Chondrocyte (in vitro differentiated cells): ENCODE measurements around the gene CYP27B1. TPM values are rescaled to one million over a fixed set of nuclear protein-coding genes. Genes with fewer than 3 reads are reported as not detected.

Experiments used
- DNase-seq: peaks from one replicate; pipeline ENCODE4 v3.0.0; 2021; ENCODE audit warnings: mixed read lengths, low spot score
- H3K27ac Mint-ChIP-seq: one replicate; pipeline ENCODE4 v1.8.0; 2021; ENCODE audit warnings: mild to moderate bottlenecking, moderate library complexity, mixed read lengths; ENCODE audit not compliant: unreplicated experiment
- H3K27me3 Mint-ChIP-seq: 2 replicates; pipeline ENCODE4 v1.8.0; 2021; ENCODE audit warnings: low read depth, mixed read lengths
- H3K36me3 Mint-ChIP-seq: 2 replicates; pipeline ENCODE4 v1.8.0; 2021; ENCODE audit warnings: low read depth, mixed read lengths
- H3K4me1 Mint-ChIP-seq: 2 replicates; pipeline ENCODE4 v1.8.0; 2021; ENCODE audit warnings: low read depth, mild to moderate bottlenecking, mixed read lengths
- H3K4me3 Mint-ChIP-seq: one replicate; pipeline ENCODE4 v1.8.0; 2021; ENCODE audit warnings: mild to moderate bottlenecking, moderate library complexity, mixed read lengths; ENCODE audit not compliant: unreplicated experiment
- H3K9me3 Mint-ChIP-seq: 2 replicates; pipeline ENCODE4 v1.8.0; 2021; ENCODE audit warnings: low read depth, mixed read lengths
- CTCF ChIP-seq: fragments of 200-600 bp; sonication (generic); IDR thresholded peaks from 2 replicates; pipeline ENCODE4 v1.5.0; 2021; ENCODE audit warnings: antibody characterized with exemption, mild to moderate bottlenecking, moderate library complexity
- total RNA-seq: library from RNA; stranded (reverse); gene quantifications from 3 replicates; pipeline ENCODE4 v1.2.1, GENCODE V29; 2021

The CYP27B1 gene
- total RNA-seq, 1 donor from 2014 or later, result 3.2 TPM

- no peak for DNase-seq
- H3K27me3 Mint-ChIP-seq, result no peaks in the 10 kb centered on the region
- H3K9me3 Mint-ChIP-seq, result no peaks in the 10 kb centered on the region
- no peak for TF ChIP-seq CTCF
- H3K36me3 Mint-ChIP-seq, result peaks cover 13% of the 10 kb centered on the region
- peaks cover 16% of the 10 kb centered on the region for H3K4me1 Mint-ChIP-seq
- peak overlapping the region; percentile 28 for H3K27ac Mint-ChIP-seq
- no peak overlapping the region for H3K4me3 Mint-ChIP-seq
Observed at GRCh38 chr12:57780284-57780897, 13.5 kb upstream of the CYP27B1 start.

- Mint-ChIP-seq H3K9me3 (no peaks in the 10 kb centered on the region), H3K36me3 (peaks cover 13% of the 10 kb centered on the region), H3K4me1 (peaks cover 16% of the 10 kb centered on the region), H3K27me3 (no peaks in the 10 kb centered on the region), H3K27ac (no peak overlapping the region), H3K4me3 (no peak overlapping the region)
- DNase-seq, result no peak
- no peak for TF ChIP-seq CTCF
Observed at GRCh38 chr12:57779736-57780135, 12.9 kb upstream of the CYP27B1 start.

GRCh38 chr12:57777911-57778310 lies 11.0 kb upstream of the CYP27B1 start:
- Mint-ChIP-seq H3K27ac (no peak overlapping the region), H3K36me3 (peaks cover 14% of the 10 kb centered on the region), H3K4me1 (peaks cover 17% of the 10 kb centered on the region), H3K4me3 (no peak overlapping the region), H3K27me3 (no peaks in the 10 kb centered on the region), H3K9me3 (no peaks in the 10 kb centered on the region)
- DNase-seq, result no peak
- TF ChIP-seq CTCF, result no peak

DNA sequence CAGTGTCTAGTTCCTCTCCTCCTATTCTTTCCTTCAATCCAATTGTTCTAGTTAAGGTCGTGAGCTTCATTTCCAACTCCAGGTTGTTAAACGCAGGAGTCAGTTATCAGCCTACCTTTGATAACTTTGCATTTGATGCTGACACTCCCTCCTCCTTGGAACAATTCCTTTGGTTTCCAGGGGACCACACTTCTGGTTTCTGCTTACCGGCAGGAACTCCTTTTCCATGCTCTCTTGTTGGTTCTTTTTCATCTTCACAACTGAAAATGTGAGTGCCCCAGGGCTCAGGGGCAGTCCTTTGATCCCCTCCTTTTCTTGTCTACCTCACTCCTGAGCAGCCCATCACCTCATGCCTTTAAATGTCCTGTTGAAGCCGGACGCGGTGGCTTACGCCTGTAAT lies 10.5 kb upstream of the CYP27B1 start:
- Mint-ChIP-seq H3K9me3 (no peaks in the 10 kb centered on the region), H3K4me1 (peaks cover 16% of the 10 kb centered on the region), H3K27ac (no peak overlapping the region), H3K4me3 (no peak overlapping the region), H3K36me3 (peaks cover 13% of the 10 kb centered on the region), H3K27me3 (no peaks in the 10 kb centered on the region)
- TF ChIP-seq CTCF, result no peak
- DNase-seq, result no peak

DNA sequence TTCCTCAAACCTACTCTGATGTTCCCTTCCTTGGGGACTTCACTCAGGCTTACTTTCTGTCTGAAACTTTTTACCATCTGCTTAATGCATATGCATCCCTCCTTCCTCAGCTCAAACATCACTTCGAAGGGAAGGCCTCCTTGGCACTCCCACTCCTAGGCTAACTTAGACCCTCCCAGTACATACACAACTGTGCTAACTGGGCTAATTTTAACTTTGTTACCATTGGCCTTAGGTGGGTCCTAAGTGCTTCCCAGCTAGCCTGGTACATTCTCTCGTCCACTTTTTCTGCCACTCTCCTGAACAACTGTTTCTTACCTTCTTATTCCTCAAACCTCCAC lies 9.3 kb upstream of the CYP27B1 start:
- no peak for DNase-seq
- Mint-ChIP-seq H3K36me3 (peaks cover 13% of the 10 kb centered on the region), H3K9me3 (no peaks in the 10 kb centered on the region), H3K4me3 (no peak overlapping the region), H3K4me1 (peaks cover 23% of the 10 kb centered on the region), H3K27me3 (no peaks in the 10 kb centered on the region), H3K27ac (no peak overlapping the region)
- TF ChIP-seq CTCF, result no peak
